Upper lobe of left lung (tissue), 4 donors: ENCODE measurements around the gene SLC12A8.

ENCODE experiments used
- CTCF ChIP-seq, 6 experiments: fragments of 450-650 bp in 4 of 6; fragments of 200-600 bp in 2 of 6; sonication (generic) in 2 of 6; IDR thresholded peaks; one replicate each; pipeline ENCODE4 v1.5.1; 2016 to 2019; ENCODE audit warnings: antibody characterized with exemption in 6 of 6
- POLR2A ChIP-seq, 4 donors: fragments of 450-650 bp; IDR thresholded peaks; one replicate each; pipeline ENCODE4 v1.5.1; 2016 to 2017; ENCODE audit warnings: antibody characterized with exemption in 4 of 4, mild to moderate bottlenecking in 2 of 4
- POLR2AphosphoS5 ChIP-seq, 2 donors: sonication (generic); formaldehyde crosslinking; IDR thresholded peaks; one replicate each; pipeline ENCODE4 v1.5.1; 2017; ENCODE audit warnings: antibody characterized with exemption in 2 of 2

GRCh38 chr3:125116311-125117080, 96.1 kb downstream of the SLC12A8 start:
- TF ChIP-seq CTCF (IDR thresholded peaks at IDR 0.05) (no peak), POLR2AphosphoS5 (IDR thresholded peaks at IDR 0.05) (no peak), POLR2A (IDR thresholded peaks at IDR 0.05) (no peak)
